ENCODE data around the gene RPE65. TPM values are rescaled to one million over a fixed set of nuclear protein-coding genes. Genes with fewer than 3 reads are reported as not detected.

Gene RPE65
- total RNA-seq, 1 donor from 2014 or later, result 0.14 TPM

- no peak overlapping the region for H3K27ac Mint-ChIP-seq
- H3K36me3 Mint-ChIP-seq, result no peaks in the 10 kb centered on the region
- no peak for TF ChIP-seq CTCF (conservative IDR thresholded peaks at IDR 0.05)
- no peaks in the 10 kb centered on the region for H3K27me3 Mint-ChIP-seq
- DNase-seq (ENCODE audit: extremely low spot score, unreplicated experiment), result no peak
- H3K4me1 Mint-ChIP-seq (ENCODE audit: unreplicated experiment), result no peaks in the 10 kb centered on the region
- no peak overlapping the region for H3K4me3 Mint-ChIP-seq
- peaks cover 4% of the 10 kb centered on the region for H3K9me3 Mint-ChIP-seq
These were observed 3.4 kb upstream of the RPE65 start for GRCh38 chr1:68453060-68453670.

GRCh38 chr1:68448365-68448764, 1.4 kb downstream of the RPE65 start:
- no peaks in the 10 kb centered on the region for H3K9me3 Mint-ChIP-seq
- no peaks in the 10 kb centered on the region for H3K4me1 Mint-ChIP-seq (ENCODE audit: unreplicated experiment)
- peaks cover 1% of the 10 kb centered on the region for H3K27me3 Mint-ChIP-seq
- no peak for DNase-seq (ENCODE audit: extremely low spot score, unreplicated experiment)
- H3K4me3 Mint-ChIP-seq, result no peak overlapping the region
- H3K27ac Mint-ChIP-seq, result no peak overlapping the region
- H3K36me3 Mint-ChIP-seq, result no peaks in the 10 kb centered on the region
- no peak for TF ChIP-seq CTCF (conservative IDR thresholded peaks at IDR 0.05)

- H3K27me3 Mint-ChIP-seq, result peaks cover 7% of the 10 kb centered on the region
- peaks cover 6% of the 10 kb centered on the region for H3K9me3 Mint-ChIP-seq
- no peak overlapping the region for H3K27ac Mint-ChIP-seq
- TF ChIP-seq CTCF (conservative IDR thresholded peaks at IDR 0.05), result no peak
- H3K4me1 Mint-ChIP-seq (ENCODE audit: unreplicated experiment), result no peaks in the 10 kb centered on the region
- no peaks in the 10 kb centered on the region for H3K36me3 Mint-ChIP-seq
- H3K4me3 Mint-ChIP-seq, result no peak overlapping the region
- DNase-seq (ENCODE audit: extremely low spot score, unreplicated experiment), result no peak
These were observed 4.0 kb downstream of the RPE65 start for GRCh38 chr1:68445709-68446108.

GRCh38 chr1:68442822-68443556, 6.8 kb downstream of the RPE65 start:
- TF ChIP-seq CTCF (conservative IDR thresholded peaks at IDR 0.05), result peak; percentile 75
- no peak overlapping the region for H3K4me3 Mint-ChIP-seq
- H3K27me3 Mint-ChIP-seq, result peaks cover 17% of the 10 kb centered on the region
- DNase-seq (ENCODE audit: extremely low spot score, unreplicated experiment), result no peak
- peaks cover 6% of the 10 kb centered on the region for H3K9me3 Mint-ChIP-seq
- H3K36me3 Mint-ChIP-seq, result no peaks in the 10 kb centered on the region
- H3K27ac Mint-ChIP-seq, result peak overlapping the region; percentile 13
- H3K4me1 Mint-ChIP-seq (ENCODE audit: unreplicated experiment), result peaks cover 7% of the 10 kb centered on the region

- DNase-seq (ENCODE audit: extremely low spot score, unreplicated experiment), result no peak
These were observed 7.7 kb downstream of the RPE65 start for GRCh38 chr1:68442006-68442405.

More at GRCh38 chr1:68442006-68442405, 7.7 kb downstream of the RPE65 start:
- TF ChIP-seq CTCF (conservative IDR thresholded peaks at IDR 0.05), result no peak
- Mint-ChIP-seq H3K9me3 (peaks cover 6% of the 10 kb centered on the region), H3K4me1 (ENCODE audit: unreplicated experiment) (peaks cover 7% of the 10 kb centered on the region), H3K27ac (no peak overlapping the region), H3K4me3 (no peak overlapping the region), H3K27me3 (peaks cover 17% of the 10 kb centered on the region), H3K36me3 (no peaks in the 10 kb centered on the region)

All from type B pancreatic cell (in vitro differentiated cells).